H1 (cell line): ENCODE measurements around the gene ACP2. TPM values are rescaled to one million over a fixed set of nuclear protein-coding genes. Genes with fewer than 3 reads are reported as not detected.

Experiments
- CTCF ChIA-PET: fragments of 300-600 bp; sonication (Branson Sonifier 250); formaldehyde crosslinking; loops from one replicate; lab custom pipeline; 2021; ENCODE audit not compliant: partially characterized antibody; lab: Charles Lee
- POLR2A ChIA-PET: fragments of 300-600 bp; sonication (Branson Sonifier 250); formaldehyde crosslinking; loops from one replicate; lab custom pipeline; 2021; ENCODE audit warnings: inconsistent platforms; ENCODE audit not compliant: partially characterized antibody; lab: Charles Lee
- DNase-seq, 2 experiments: peaks; one replicate each; pipeline versions ENCODE4 v3.0.0 to v3.0.0-alpha.2; 2010 to 2022; ENCODE audit warnings: low spot score in 2 of 2, low read depth in 1 of 2, mixed read lengths in 1 of 2
- FAIRE-seq: peaks from 2 replicates; lab custom pipeline; 2011; peaks lifted over from hg19 to GRCh38; lab: Jason Lieb, UNC
- H2AFZ ChIP-seq: 2 replicates; pipeline ENCODE4 v1.8.1; 2012; ENCODE audit warnings: low read length, inconsistent platforms
- H2AK5ac ChIP-seq: 2 replicates; pipeline ENCODE4 v1.6.1; 2013; ENCODE audit warnings: low read depth, low read length
- H2BK120ac ChIP-seq: replicated peaks from 2 replicates; pipeline ENCODE3; 2013; ENCODE audit warnings: low read depth, low read length, inconsistent platforms
- H2BK12ac ChIP-seq: 2 replicates; pipeline ENCODE4 v1.6.1; 2013; ENCODE audit warnings: low read depth, low read length
- H2BK15ac ChIP-seq: 2 replicates; pipeline ENCODE4 v1.6.1; 2013; ENCODE audit warnings: low read length
- H2BK20ac ChIP-seq: 2 replicates; pipeline ENCODE4 v1.6.1; 2013; ENCODE audit warnings: low read length
- H2BK5ac ChIP-seq: 2 replicates; pipeline ENCODE4 v1.6.1; 2013; ENCODE audit warnings: low read depth, low read length
- H3K14ac ChIP-seq: 2 replicates; pipeline ENCODE4 v1.6.1; 2013; ENCODE audit warnings: inconsistent platforms; ENCODE audit not compliant: insufficient read length
- H3K18ac ChIP-seq: 2 replicates; pipeline ENCODE4 v1.6.1; 2013; ENCODE audit warnings: low read length; ENCODE audit errors: extremely low read depth
- H3K23ac ChIP-seq: 2 replicates; pipeline ENCODE4 v1.6.1; 2013; ENCODE audit warnings: inconsistent platforms; ENCODE audit not compliant: insufficient read length
- H3K23me2 ChIP-seq: 2 replicates; pipeline ENCODE4 v1.6.1; 2013; ENCODE audit warnings: low read depth, low read length
- H3K27ac ChIP-seq: 2 replicates; pipeline ENCODE4 v1.6.1; 2011; ENCODE audit warnings: low read depth, low read length, inconsistent platforms
- H3K27me3 ChIP-seq, 4 experiments: replicated peaks in 1 of 4; 1 replicate in 1 of 4; 2 replicates in 3 of 4; pipeline versions ENCODE4 v1.6.1 to v1.8.1; 2011 to 2013; ENCODE audit warnings: low read length in 3 of 4, mild to moderate bottlenecking in 3 of 4, inconsistent platforms in 2 of 4, mixed read lengths in 2 of 4, moderate library complexity in 1 of 4; ENCODE audit not compliant: control insufficient read depth in 3 of 4, insufficient read depth in 3 of 4; ENCODE audit errors: extremely low read depth in 1 of 4
- H3K36me3 ChIP-seq, 4 experiments: 2 replicates each; pipeline versions ENCODE4 v1.6.1 to v1.8.1; 2011 to 2013; ENCODE audit warnings: mild to moderate bottlenecking in 4 of 4, low read length in 3 of 4, moderate library complexity in 2 of 4, control low read depth in 1 of 4, inconsistent platforms in 1 of 4; ENCODE audit not compliant: insufficient read depth in 4 of 4, control insufficient read depth in 2 of 4
- H3K4ac ChIP-seq: replicated peaks from 2 replicates; pipeline ENCODE3; 2013; ENCODE audit warnings: low read length, low read depth, mixed read lengths, inconsistent platforms; ENCODE audit not compliant: insufficient read length
- H3K4me1 ChIP-seq, 4 experiments: replicated peaks in 1 of 4; 1 replicate in 1 of 4; 2 replicates in 3 of 4; pipeline versions ENCODE4 v1.6.1 to v1.8.1; 2011 to 2013; ENCODE audit warnings: low read length in 3 of 4, inconsistent platforms in 2 of 4, mixed read lengths in 1 of 4; ENCODE audit not compliant: insufficient read depth in 4 of 4, control insufficient read depth in 3 of 4
- H3K4me2 ChIP-seq, 2 experiments: 2 replicates each; pipeline versions ENCODE4 v1.6.1 to v1.8.1; 2011 to 2013; ENCODE audit warnings: low read depth in 2 of 2, low read length in 2 of 2, control low read depth in 1 of 2, inconsistent platforms in 1 of 2, mild to moderate bottlenecking in 1 of 2; ENCODE audit not compliant: insufficient read depth in 1 of 2
- H3K4me3 ChIP-seq, 4 experiments: fragments of 200-600, 300-600 bp in 1 of 4; sonication (generic), shearing (Covaris generic), sonication (Bioruptor Twin) in 1 of 4; 2 replicates each; pipeline versions ENCODE4 v1.5.1 to v1.8.1; 2011 to 2016; ENCODE audit warnings: low read length in 4 of 4, low read depth in 3 of 4, control low read depth in 2 of 4, inconsistent platforms in 2 of 4, mild to moderate bottlenecking in 2 of 4, mixed read lengths in 1 of 4, moderate library complexity in 1 of 4; ENCODE audit not compliant: insufficient read depth in 2 of 4; ENCODE audit errors: extremely low read depth in 1 of 4
- H3K56ac ChIP-seq: replicated peaks from 2 replicates; pipeline ENCODE3; 2013; ENCODE audit warnings: low read depth, mild to moderate bottlenecking, mixed read lengths, low read length, inconsistent platforms; ENCODE audit not compliant: insufficient read length
- H3K79me1 ChIP-seq: 2 replicates; pipeline ENCODE4 v1.6.1; 2013; ENCODE audit warnings: low read depth, low read length, control low read depth
- H3K79me2 ChIP-seq, 2 experiments: 2 replicates each; pipeline versions ENCODE4 v1.6.1 to v1.8.1; 2012 to 2013; ENCODE audit warnings: low read length in 2 of 2, mild to moderate bottlenecking in 2 of 2, inconsistent platforms in 1 of 2; ENCODE audit not compliant: insufficient read depth in 2 of 2, control insufficient read depth in 1 of 2
- H3K9ac ChIP-seq, 4 experiments: replicated peaks in 1 of 4; 1 replicate in 1 of 4; 2 replicates in 3 of 4; pipeline versions ENCODE4 v1.6.1 to v1.8.1; 2011 to 2013; ENCODE audit warnings: low read depth in 3 of 4, low read length in 3 of 4, control low read depth in 2 of 4, mild to moderate bottlenecking in 2 of 4, moderate library complexity in 2 of 4, inconsistent platforms in 1 of 4; ENCODE audit errors: extremely low read depth in 1 of 4
- H3K9me3 ChIP-seq, 2 experiments: 2 replicates each; pipeline versions ENCODE4 v1.6.1 to v1.8.1; 2012 to 2013; ENCODE audit warnings: mild to moderate bottlenecking in 2 of 2, moderate library complexity in 2 of 2, control low read depth in 1 of 2, inconsistent platforms in 1 of 2, low read depth in 1 of 2, low read length in 1 of 2, mixed read lengths in 1 of 2; ENCODE audit not compliant: insufficient read depth in 2 of 2
- H4K20me1 ChIP-seq, 2 experiments: replicated peaks in 1 of 2; 2 replicates each; pipeline versions ENCODE3 to v1.8.1; 2011 to 2013; ENCODE audit warnings: inconsistent platforms in 2 of 2, low read length in 2 of 2, mild to moderate bottlenecking in 1 of 2; ENCODE audit not compliant: insufficient read depth in 2 of 2, control insufficient read depth in 1 of 2
- H4K5ac ChIP-seq: 2 replicates; pipeline ENCODE4 v1.6.1; 2013; ENCODE audit warnings: low read length, low read depth, mixed read lengths, inconsistent platforms; ENCODE audit not compliant: insufficient read length
- H4K8ac ChIP-seq: 2 replicates; pipeline ENCODE4 v1.8.0; 2013; ENCODE audit warnings: mild to moderate bottlenecking, moderate library complexity, low read length, inconsistent platforms; ENCODE audit not compliant: insufficient read depth; ENCODE audit errors: extremely low read depth
- H4K91ac ChIP-seq: replicated peaks from 2 replicates; pipeline ENCODE3; 2013; ENCODE audit warnings: low read length, mixed read lengths, inconsistent platforms; ENCODE audit not compliant: insufficient read length
- CHD2 ChIP-seq: IDR thresholded peaks from 2 replicates; pipeline ENCODE4 v1.6.1; 2012; ENCODE audit warnings: low read length, improper control_type of control experiment
- CREB1 ChIP-seq: IDR thresholded peaks from 2 replicates; pipeline ENCODE4 v1.6.1; 2012; ENCODE audit warnings: inconsistent platforms
- NANOG ChIP-seq: IDR thresholded peaks from 2 replicates; pipeline ENCODE4 v1.6.1; 2011; ENCODE audit warnings: low read length, low read depth, mild to moderate bottlenecking, inconsistent platforms; ENCODE audit not compliant: insufficient read depth, poor library complexity, severe bottlenecking
- NRF1 ChIP-seq: IDR thresholded peaks from 2 replicates; pipeline ENCODE4 v1.6.1; 2011; ENCODE audit warnings: mild to moderate bottlenecking, low read depth, low read length, improper control_type of control experiment
- POLR2A ChIP-seq, 2 experiments: IDR thresholded peaks; 1 replicate in 1 of 2; 2 replicates in 1 of 2; pipeline ENCODE4 v1.6.1; 2011; ENCODE audit warnings: low read depth in 2 of 2, low read length in 2 of 2, mild to moderate bottlenecking in 2 of 2; ENCODE audit errors: control extremely low read depth in 1 of 2
- POLR2AphosphoS5 ChIP-seq: IDR thresholded peaks from 2 replicates; pipeline ENCODE4 v1.6.1; 2011; ENCODE audit warnings: low read depth, low read length
- SIX5 ChIP-seq: IDR thresholded peaks from 2 replicates; pipeline ENCODE4 v1.6.1; 2011; ENCODE audit warnings: mild to moderate bottlenecking, low read depth, low read length
- TEAD4 ChIP-seq: IDR thresholded peaks from 2 replicates; pipeline ENCODE4 v1.6.1; 2012; ENCODE audit warnings: low read depth, low read length, inconsistent platforms, mixed read lengths
- WGBS, 2 experiments: shearing (Covaris generic) in 1 of 2; methylation state at CpG; one replicate each; pipeline versions ENCODE4 v1.1.6 to v1.1.7; 2013 to 2015; ENCODE audit warnings: low lambda C conversion rate in 2 of 2, mixed read lengths in 2 of 2, inconsistent platforms in 1 of 2, low coverage in 1 of 2, missing lambda C conversion rate in 1 of 2; ENCODE audit not compliant: insufficient replicate concordance in 2 of 2, insufficient coverage in 1 of 2, insufficient read length in 1 of 2; ENCODE audit errors: extremely low coverage in 1 of 2, missing lambda C conversion rate in 1 of 2; 5-methylcytosine and 5-hydroxymethylcytosine counted together
- polyA plus RNA-seq, 7 experiments: library from polyadenylated mRNA; depleted of rRNA in 3 of 7; stranded (reverse) in 5 of 7; unstranded in 2 of 7; fragments of >200 nt in 5 of 7; fragments of 200-250 nt in 2 of 7; gene quantifications; 1 replicate in 5 of 7; 2 replicates in 1 of 7; 4 replicates in 1 of 7; pipeline versions ENCODE4 v1.2.1 to v1.2.3, GENCODE V29; 2011 to 2013; ENCODE audit warnings: missing spikeins in 2 of 7, mixed read lengths in 2 of 7
- total RNA-seq: library from RNA; stranded (reverse); fragmentation: NEBNext Ultra II Directional; extraction: Animal tissue kit (Norgen Biotek cat#: 25700); gene quantifications from 2 replicates; pipeline ENCODE4 v1.2.1, GENCODE V29; 2021
- TF ChIP-seq, protein P1 (sequence below): IDR thresholded peaks from 2 replicates; pipeline ENCODE4 v1.6.1; 2012; ENCODE audit warnings: low read length, inconsistent platforms
- TF ChIP-seq, protein P2 (sequence below): IDR thresholded peaks from 2 replicates; pipeline ENCODE4 v1.6.1; 2011; ENCODE audit warnings: low read length, improper control_type of control experiment
- TF ChIP-seq, protein P3 (sequence below): IDR thresholded peaks from 2 replicates; pipeline ENCODE4 v1.6.1; 2012; ENCODE audit warnings: inconsistent platforms

ACP2 gene
- total and polyA plus RNA-seq, 2 of the 8 experiments (the other 6 are each of a cell fraction or from before 2014, with no cell fraction given) = 17.8 to 19.8 TPM

DNA sequence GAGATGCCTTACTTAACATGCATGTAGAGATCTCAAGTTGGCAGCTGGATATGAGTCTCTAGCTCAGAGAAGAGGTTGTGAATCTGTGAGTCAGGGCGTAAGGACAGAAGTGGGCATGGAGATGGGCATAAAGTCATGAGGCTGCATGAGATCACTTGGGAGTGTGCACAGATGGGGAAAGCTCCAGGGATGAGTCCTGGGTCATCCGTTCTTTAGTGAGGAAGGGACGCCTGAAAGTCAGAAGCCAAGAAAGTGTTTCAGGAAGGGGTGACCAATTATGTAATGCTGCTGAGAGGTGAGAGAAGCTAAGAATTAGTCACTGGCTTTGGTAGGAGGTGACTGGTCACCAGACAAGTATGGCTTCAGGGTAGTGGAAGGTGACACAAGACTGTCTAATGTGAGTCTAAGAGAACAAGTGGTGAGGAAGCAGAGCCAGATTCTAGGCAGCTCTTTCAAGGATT lies 6.7 kb downstream of the ACP2 start:
- Histone ChIP-seq H3K23ac (no peak overlapping the region), H3K36me3 (peaks cover 22 to 50% (median 36%) of the 10 kb centered on the region in 4 experiments)
- POLR2A ChIA-PET = interaction anchor here (0.5 to 11.4 kb wide), 15 partner anchors 7 to 564 kb away, joined by 3 to 138 read pairs (median 4); partner anchors contain the start of genes DDB2 and NR1H3
- TF ChIP-seq, protein P1, sequence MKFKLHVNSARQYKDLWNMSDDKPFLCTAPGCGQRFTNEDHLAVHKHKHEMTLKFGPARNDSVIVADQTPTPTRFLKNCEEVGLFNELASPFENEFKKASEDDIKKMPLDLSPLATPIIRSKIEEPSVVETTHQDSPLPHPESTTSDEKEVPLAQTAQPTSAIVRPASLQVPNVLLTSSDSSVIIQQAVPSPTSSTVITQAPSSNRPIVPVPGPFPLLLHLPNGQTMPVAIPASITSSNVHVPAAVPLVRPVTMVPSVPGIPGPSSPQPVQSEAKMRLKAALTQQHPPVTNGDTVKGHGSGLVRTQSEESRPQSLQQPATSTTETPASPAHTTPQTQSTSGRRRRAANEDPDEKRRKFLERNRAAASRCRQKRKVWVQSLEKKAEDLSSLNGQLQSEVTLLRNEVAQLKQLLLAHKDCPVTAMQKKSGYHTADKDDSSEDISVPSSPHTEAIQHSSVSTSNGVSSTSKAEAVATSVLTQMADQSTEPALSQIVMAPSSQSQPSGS = no peak
- TF ChIP-seq NRF1 = no peak
- TF ChIP-seq TEAD4 = no peak
- TF ChIP-seq CHD2 = no peak
- peak in 1 of 2 experiments; percentile 49; a peak in 2 of 3 replicates for TF ChIP-seq POLR2A (IDR thresholded peaks at IDR 0.05; ENCODE audit: control extremely low read depth in 1 of 2, low read depth in 2 of 2, low read length in 2 of 2)
- TF ChIP-seq, protein P2, sequence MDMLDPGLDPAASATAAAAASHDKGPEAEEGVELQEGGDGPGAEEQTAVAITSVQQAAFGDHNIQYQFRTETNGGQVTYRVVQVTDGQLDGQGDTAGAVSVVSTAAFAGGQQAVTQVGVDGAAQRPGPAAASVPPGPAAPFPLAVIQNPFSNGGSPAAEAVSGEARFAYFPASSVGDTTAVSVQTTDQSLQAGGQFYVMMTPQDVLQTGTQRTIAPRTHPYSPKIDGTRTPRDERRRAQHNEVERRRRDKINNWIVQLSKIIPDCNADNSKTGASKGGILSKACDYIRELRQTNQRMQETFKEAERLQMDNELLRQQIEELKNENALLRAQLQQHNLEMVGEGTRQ = no peak
- no peak for TF ChIP-seq SIX5
- TF ChIP-seq POLR2AphosphoS5 = peak; percentile 23; the same call in 1 of the 2 replicates
- TF ChIP-seq, protein P3, sequence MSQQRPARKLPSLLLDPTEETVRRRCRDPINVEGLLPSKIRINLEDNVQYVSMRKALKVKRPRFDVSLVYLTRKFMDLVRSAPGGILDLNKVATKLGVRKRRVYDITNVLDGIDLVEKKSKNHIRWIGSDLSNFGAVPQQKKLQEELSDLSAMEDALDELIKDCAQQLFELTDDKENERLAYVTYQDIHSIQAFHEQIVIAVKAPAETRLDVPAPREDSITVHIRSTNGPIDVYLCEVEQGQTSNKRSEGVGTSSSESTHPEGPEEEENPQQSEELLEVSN = no peak
- no peak for TF ChIP-seq NANOG
- TF ChIP-seq CREB1 = no peak

More for the DNA sequence above, 6.7 kb downstream of the ACP2 start:
- no peak overlapping the region for H2BK12ac ChIP-seq
- H3K79me1 ChIP-seq = no peaks in the 10 kb centered on the region; the same call in 1 of the 2 replicates
- H3K18ac ChIP-seq = no peak overlapping the region
- H2AFZ ChIP-seq = no peak overlapping the region
- DNase-seq (no peak), FAIRE-seq (no peak)
- H3K27me3 ChIP-seq = no peaks in the 10 kb centered on the region
- H4K8ac ChIP-seq = no peak overlapping the region
- H2BK120ac ChIP-seq = no peak overlapping the region
- peaks cover 0 to 10% of the 10 kb centered on the region in 2 experiments for H4K20me1 ChIP-seq
- no peaks in the 10 kb centered on the region for H3K4me1 ChIP-seq
- H3K23me2 ChIP-seq = peaks cover 2% of the 10 kb centered on the region; the same call in 1 of the 2 replicates
- CTCF ChIA-PET = interaction anchor here (0.6 to 10.9 kb wide), 10 partner anchors 7 to 166 kb away, joined by 3 to 127 read pairs (median 4); partner anchors contain the start of genes DDB2 and NR1H3
- no peak overlapping the region for H2BK20ac ChIP-seq
- no peak overlapping the region for H4K91ac ChIP-seq
- H3K14ac ChIP-seq = no peak overlapping the region
- H2BK5ac ChIP-seq = no peak overlapping the region
- no peak overlapping the region for H3K4me2 ChIP-seq
- H3K4ac ChIP-seq = no peak overlapping the region
- no peaks in the 10 kb centered on the region for H3K79me2 ChIP-seq
- 88% methylated on average over 3 of the region's 3 CpGs; no CpG with 5 or more reads in 1 of the 2 experiments for WGBS, 2 experiments
- H3K4me3 ChIP-seq = no peak overlapping the region
- no peak overlapping the region for H3K27ac ChIP-seq
- no peaks in the 10 kb centered on the region for H3K9me3 ChIP-seq
- H2AK5ac ChIP-seq = no peak overlapping the region
- H3K9ac ChIP-seq = no peak overlapping the region
- H3K56ac ChIP-seq = no peak overlapping the region
- H4K5ac ChIP-seq = no peak overlapping the region
- H2BK15ac ChIP-seq = no peak overlapping the region
